GM12891 (cell line): ENCODE results near the gene NPAS1.

Experiments
- POLR2A ChIP-seq: IDR thresholded peaks from 2 replicates; pipeline ENCODE4 v1.6.1; 2011; ENCODE audit warnings: low read depth, low read length, control low read depth
- POLR2AphosphoS5 ChIP-seq: IDR thresholded peaks from 2 replicates; pipeline ENCODE4 v1.6.1; 2011; ENCODE audit warnings: low read depth, low read length, control low read depth
- SPI1 ChIP-seq: IDR thresholded peaks from 2 replicates; pipeline ENCODE4 v1.6.1; 2011; ENCODE audit warnings: low read depth, low read length, control low read depth
- TAF1 ChIP-seq: IDR thresholded peaks from 2 replicates; pipeline ENCODE4 v1.6.1; 2011; ENCODE audit warnings: low read depth, low read length, control low read depth

GRCh38 chr19:46988614-46989230 lies 30.9 kb upstream of the NPAS1 start:
- no peak for TF ChIP-seq SPI1
- no peak for TF ChIP-seq TAF1
- TF ChIP-seq POLR2A: no peak
- no peak for TF ChIP-seq POLR2AphosphoS5
